ENCODE results near the gene PSMC2. TPM values are rescaled to one million over a fixed set of nuclear protein-coding genes. Genes with fewer than 3 reads are reported as not detected.

The PSMC2 gene
- total RNA-seq, 1 donor from 2014 or later: 99.0 TPM

Other genes with a start within 250 kb of the PSMC2 start
- gene NAPEPLD, start 198.5 kb upstream of the PSMC2 start, total RNA-seq: 2.4 and 3.0 TPM in 2 replicates
- gene PMPCB, start 50.2 kb upstream of the PSMC2 start, total RNA-seq: 22.6 and 31.8 TPM in 2 replicates
- 9.6 and 9.7 TPM in 2 replicates for gene DNAJC2, start 2.9 kb upstream of the PSMC2 start, total RNA-seq
- 0.22 and 1.4 TPM in 2 replicates for gene SLC26A5, start 98.6 kb downstream of the PSMC2 start, total RNA-seq